Measurements from ENCODE around the gene TOMM70.
A peak's percentile ranks its signal among the peaks of the same experiment; 100 is the strongest.

TOMM70 gene

GRCh38 chr3:100413613-100414012, 12.7 kb upstream of the TOMM70 start:
- Histone ChIP-seq H3K4me3 (ENCODE audit: low read depth in 1 of 5, low read length in 5 of 5) (no peak overlapping the region), H3K27me3 (ENCODE audit: control insufficient read depth in 5 of 5, insufficient read depth in 4 of 5, low read length in 5 of 5) (no peaks in the 10 kb centered on the region), H3K9me3 (ENCODE audit: control insufficient read depth in 5 of 5, low read length in 5 of 5) (peaks cover 0 to 9% (median 0%) of the 10 kb centered on the region in 5 donors), H3K9ac (ENCODE audit: low read length in 5 of 5) (no peak overlapping the region), H3K4me1 (ENCODE audit: control insufficient read depth in 5 of 5, insufficient read depth in 5 of 5, low read length in 5 of 5) (no peaks in the 10 kb centered on the region), H3K27ac (ENCODE audit: low read depth, low read length) (no peak overlapping the region), H3K36me3 (ENCODE audit: control insufficient read depth in 5 of 5, insufficient read depth in 5 of 5, low read length in 5 of 5) (peaks cover 0 to 4% (median 0%) of the 10 kb centered on the region in 5 donors)

- H3K9ac ChIP-seq (ENCODE audit: low read length in 5 of 5), result no peak overlapping the region
- peaks cover 0 to 4% (median 0%) of the 10 kb centered on the region in 5 donors for H3K36me3 ChIP-seq (ENCODE audit: control insufficient read depth in 5 of 5, insufficient read depth in 5 of 5, low read length in 5 of 5)
- no peaks in the 10 kb centered on the region for H3K27me3 ChIP-seq (ENCODE audit: control insufficient read depth in 5 of 5, insufficient read depth in 4 of 5, low read length in 5 of 5)
- H3K4me3 ChIP-seq (ENCODE audit: low read depth in 1 of 5, low read length in 5 of 5), result no peak overlapping the region
- no peaks in the 10 kb centered on the region for H3K4me1 ChIP-seq (ENCODE audit: control insufficient read depth in 5 of 5, insufficient read depth in 5 of 5, low read length in 5 of 5)
- H3K27ac ChIP-seq (ENCODE audit: low read depth, low read length), result no peak overlapping the region
- H3K9me3 ChIP-seq (ENCODE audit: control insufficient read depth in 5 of 5, low read length in 5 of 5), result peaks cover 0 to 9% (median 2%) of the 10 kb centered on the region in 5 donors
Observed at GRCh38 chr3:100412912-100413590, 12.2 kb upstream of the TOMM70 start.

GRCh38 chr3:100411091-100411982, 10.4 kb upstream of the TOMM70 start:
- Histone ChIP-seq H3K27ac (ENCODE audit: low read depth, low read length) (no peak overlapping the region), H3K9me3 (ENCODE audit: control insufficient read depth in 5 of 5, low read length in 5 of 5) (peaks cover 0 to 12% (median 3%) of the 10 kb centered on the region in 5 donors), H3K4me3 (ENCODE audit: low read depth in 1 of 5, low read length in 5 of 5) (no peak overlapping the region), H3K4me1 (ENCODE audit: control insufficient read depth in 5 of 5, insufficient read depth in 5 of 5, low read length in 5 of 5) (no peaks in the 10 kb centered on the region), H3K36me3 (ENCODE audit: control insufficient read depth in 5 of 5, insufficient read depth in 5 of 5, low read length in 5 of 5) (peaks cover 0 to 4% (median 0%) of the 10 kb centered on the region in 5 donors), H3K9ac (ENCODE audit: low read length in 5 of 5) (no peak overlapping the region), H3K27me3 (ENCODE audit: control insufficient read depth in 5 of 5, insufficient read depth in 4 of 5, low read length in 5 of 5) (no peaks in the 10 kb centered on the region)

- Histone ChIP-seq H3K27ac (ENCODE audit: low read depth, low read length) (no peak overlapping the region), H3K27me3 (ENCODE audit: control insufficient read depth in 5 of 5, insufficient read depth in 4 of 5, low read length in 5 of 5) (no peaks in the 10 kb centered on the region), H3K4me3 (ENCODE audit: low read depth in 1 of 5, low read length in 5 of 5) (no peak overlapping the region), H3K4me1 (ENCODE audit: control insufficient read depth in 5 of 5, insufficient read depth in 5 of 5, low read length in 5 of 5) (peaks cover 0 to 11% (median 3%) of the 10 kb centered on the region in 5 donors), H3K36me3 (ENCODE audit: control insufficient read depth in 5 of 5, insufficient read depth in 5 of 5, low read length in 5 of 5) (peaks cover 0 to 4% (median 0%) of the 10 kb centered on the region in 5 donors), H3K9ac (ENCODE audit: low read length in 5 of 5) (no peak overlapping the region), H3K9me3 (ENCODE audit: control insufficient read depth in 5 of 5, low read length in 5 of 5) (peaks cover 0 to 12% (median 3%) of the 10 kb centered on the region in 5 donors)
Observed at GRCh38 chr3:100407977-100408532, 7.2 kb upstream of the TOMM70 start.

- Histone ChIP-seq H3K36me3 (ENCODE audit: control insufficient read depth in 5 of 5, insufficient read depth in 5 of 5, low read length in 5 of 5) (peaks cover 0 to 4% (median 0%) of the 10 kb centered on the region in 5 donors), H3K9me3 (ENCODE audit: control insufficient read depth in 5 of 5, low read length in 5 of 5) (peaks cover 0 to 12% (median 3%) of the 10 kb centered on the region in 5 donors), H3K4me1 (ENCODE audit: control insufficient read depth in 5 of 5, insufficient read depth in 5 of 5, low read length in 5 of 5) (peaks cover 0 to 20% (median 12%) of the 10 kb centered on the region in 5 donors), H3K27ac (ENCODE audit: low read depth, low read length) (no peak overlapping the region), H3K27me3 (ENCODE audit: control insufficient read depth in 5 of 5, insufficient read depth in 4 of 5, low read length in 5 of 5) (no peaks in the 10 kb centered on the region), H3K4me3 (ENCODE audit: low read depth in 1 of 5, low read length in 5 of 5) (no peak overlapping the region), H3K9ac (ENCODE audit: low read length in 5 of 5) (no peak overlapping the region)
Observed at GRCh38 chr3:100407164-100407563, 6.3 kb upstream of the TOMM70 start.

GRCh38 chr3:100404250-100404548, 3.3 kb upstream of the TOMM70 start:
- Histone ChIP-seq H3K4me3 (ENCODE audit: low read depth in 1 of 5, low read length in 5 of 5) (no peak overlapping the region), H3K9me3 (ENCODE audit: control insufficient read depth in 5 of 5, low read length in 5 of 5) (peaks cover 0 to 6% (median 2%) of the 10 kb centered on the region in 5 donors), H3K36me3 (ENCODE audit: control insufficient read depth in 5 of 5, insufficient read depth in 5 of 5, low read length in 5 of 5) (no peaks in the 10 kb centered on the region), H3K4me1 (ENCODE audit: control insufficient read depth in 5 of 5, insufficient read depth in 5 of 5, low read length in 5 of 5) (peaks cover 0 to 37% (median 33%) of the 10 kb centered on the region in 5 donors), H3K27me3 (ENCODE audit: control insufficient read depth in 5 of 5, insufficient read depth in 4 of 5, low read length in 5 of 5) (no peaks in the 10 kb centered on the region), H3K27ac (ENCODE audit: low read depth, low read length) (no peak overlapping the region), H3K9ac (ENCODE audit: low read length in 5 of 5) (no peak overlapping the region)

GRCh38 chr3:100403362-100404249, 2.7 kb upstream of the TOMM70 start:
- peaks cover 0 to 6% (median 2%) of the 10 kb centered on the region in 5 donors for H3K9me3 ChIP-seq (ENCODE audit: control insufficient read depth in 5 of 5, low read length in 5 of 5)
- H3K27ac ChIP-seq (ENCODE audit: low read depth, low read length), result no peak overlapping the region
- no peaks in the 10 kb centered on the region for H3K27me3 ChIP-seq (ENCODE audit: control insufficient read depth in 5 of 5, insufficient read depth in 4 of 5, low read length in 5 of 5)
- peak overlapping the region in 1 of 5 donors; percentile 91 for H3K4me3 ChIP-seq (ENCODE audit: low read depth in 1 of 5, low read length in 5 of 5)
- H3K9ac ChIP-seq (ENCODE audit: low read length in 5 of 5), result no peak overlapping the region
- H3K36me3 ChIP-seq (ENCODE audit: control insufficient read depth in 5 of 5, insufficient read depth in 5 of 5, low read length in 5 of 5), result no peaks in the 10 kb centered on the region
- peaks cover 0 to 43% (median 39%) of the 10 kb centered on the region in 5 donors for H3K4me1 ChIP-seq (ENCODE audit: control insufficient read depth in 5 of 5, insufficient read depth in 5 of 5, low read length in 5 of 5)

- peak overlapping the region in 4 of 5 donors; percentile 12 to 99 (median 94) for H3K4me3 ChIP-seq (ENCODE audit: low read depth in 1 of 5, low read length in 5 of 5)
- peaks cover 0 to 6% (median 2%) of the 10 kb centered on the region in 5 donors for H3K9me3 ChIP-seq (ENCODE audit: control insufficient read depth in 5 of 5, low read length in 5 of 5)
- no peaks in the 10 kb centered on the region for H3K27me3 ChIP-seq (ENCODE audit: control insufficient read depth in 5 of 5, insufficient read depth in 4 of 5, low read length in 5 of 5)
- H3K27ac ChIP-seq (ENCODE audit: low read depth, low read length), result no peak overlapping the region
- peak overlapping the region in 1 of 5 donors; percentile 99 for H3K9ac ChIP-seq (ENCODE audit: low read length in 5 of 5)
- H3K36me3 ChIP-seq (ENCODE audit: control insufficient read depth in 5 of 5, insufficient read depth in 5 of 5, low read length in 5 of 5), result no peaks in the 10 kb centered on the region
- peaks cover 0 to 47% (median 40%) of the 10 kb centered on the region in 5 donors for H3K4me1 ChIP-seq (ENCODE audit: control insufficient read depth in 5 of 5, insufficient read depth in 5 of 5, low read length in 5 of 5)
Observed at GRCh38 chr3:100402891-100403290, 2.0 kb upstream of the TOMM70 start.

GRCh38 chr3:100402256-100402655, 1.4 kb upstream of the TOMM70 start:
- H3K4me1 ChIP-seq (ENCODE audit: control insufficient read depth in 5 of 5, insufficient read depth in 5 of 5, low read length in 5 of 5), result peaks cover 0 to 51% (median 40%) of the 10 kb centered on the region in 5 donors

More at GRCh38 chr3:100402256-100402655, 1.4 kb upstream of the TOMM70 start:
- peak overlapping the region; percentile 98 for H3K27ac ChIP-seq (ENCODE audit: low read depth, low read length)
- H3K36me3 ChIP-seq (ENCODE audit: control insufficient read depth in 5 of 5, insufficient read depth in 5 of 5, low read length in 5 of 5), result no peaks in the 10 kb centered on the region
- peaks cover 0 to 3% (median 0%) of the 10 kb centered on the region in 5 donors for H3K9me3 ChIP-seq (ENCODE audit: control insufficient read depth in 5 of 5, low read length in 5 of 5)
- H3K27me3 ChIP-seq (ENCODE audit: control insufficient read depth in 5 of 5, insufficient read depth in 4 of 5, low read length in 5 of 5), result no peaks in the 10 kb centered on the region
- H3K9ac ChIP-seq (ENCODE audit: low read length in 5 of 5), result peak overlapping the region in 4 of 5 donors; percentile 75 to 99 (median 92)
- H3K4me3 ChIP-seq (ENCODE audit: low read depth in 1 of 5, low read length in 5 of 5), result peak overlapping the region; percentile 91 to 99 (median 96)
